Right cardiac atrium (tissue), 5 donors: Measurements from ENCODE around the gene IQSEC1. TPM values are rescaled to one million over a fixed set of nuclear protein-coding genes. Genes with fewer than 3 reads are reported as not detected.
A peak's percentile ranks its signal among the peaks of the same experiment; 100 is the strongest.

Source experiments
- ATAC-seq, 2 donors: fragments of 200-7000 bp; cut with Tn5 transposase; one replicate each; pipeline versions ENCODE4 v1.8.0 to v1.9.1; 2020; ENCODE audit warnings: moderate library complexity in 2 of 2, mild to moderate bottlenecking in 1 of 2
- DNase-seq, 3 donors: peaks; one replicate each; pipeline ENCODE4 v3.0.0-alpha.2; 2020
- H3K27ac ChIP-seq: one replicate; pipeline ENCODE4 v1.5.1; 2013; ENCODE audit warnings: mild to moderate bottlenecking, low read length, control low read depth, moderate library complexity
- H3K27me3 ChIP-seq: one replicate; pipeline ENCODE4 v1.6.1; 2013; ENCODE audit not compliant: control insufficient read depth, insufficient read depth
- H3K4me1 ChIP-seq: one replicate; pipeline ENCODE4 v1.6.1; 2013; ENCODE audit warnings: low read length; ENCODE audit not compliant: control insufficient read depth, insufficient read depth
- H3K4me3 ChIP-seq: one replicate; pipeline ENCODE4 v1.5.1; 2013; ENCODE audit warnings: low read length, control low read depth
- H3K9me3 ChIP-seq: one replicate; pipeline ENCODE4 v1.6.1; 2013; ENCODE audit warnings: low read length; ENCODE audit not compliant: control insufficient read depth
- WGBS: extraction: QIAGEN DNeasy Blood & Tissue Kit; methylation state at CpG from one replicate; pipeline ENCODE4 v1.1.7; 2013; 5-methylcytosine and 5-hydroxymethylcytosine counted together
- intact Hi-C, 4 donors: fragments of 100-400 bp; cut with DNase I; formaldehyde crosslinking; loops; one replicate each; pipeline versions ENCODE4 v1.11.0 to v1.14.0; 2022 to 2023
- polyA plus RNA-seq: library from polyadenylated mRNA; stranded (reverse); fragments of 200-250 nt; gene quantifications from one replicate; pipeline ENCODE4 v1.2.3, GENCODE V29; 2013
- total RNA-seq, 4 donors: library from RNA; stranded (reverse); fragmentation: NEBNext Ultra II Directional; extraction: Animal tissue kit (Norgen Biotek cat#: 25700); gene quantifications; one replicate each; pipeline ENCODE4 v1.2.1, GENCODE V29; 2021
- donor health status: healthy with polysubstance abuse.
- donor health status: DM: no; HTN: yes; CAD: no.
- donor health status: DM: no; HTN: no; CAD: no.
- donor health status: DM: no; HTN: yes; CAD: no; lungs with severe emphysema.
- donor health status: DM: yes; HTN: yes; CAD: no.

The IQSEC1 gene
- total and polyA plus RNA-seq, 5 donors = 31.1 to 72.6 (median 61.9) TPM

DNA sequence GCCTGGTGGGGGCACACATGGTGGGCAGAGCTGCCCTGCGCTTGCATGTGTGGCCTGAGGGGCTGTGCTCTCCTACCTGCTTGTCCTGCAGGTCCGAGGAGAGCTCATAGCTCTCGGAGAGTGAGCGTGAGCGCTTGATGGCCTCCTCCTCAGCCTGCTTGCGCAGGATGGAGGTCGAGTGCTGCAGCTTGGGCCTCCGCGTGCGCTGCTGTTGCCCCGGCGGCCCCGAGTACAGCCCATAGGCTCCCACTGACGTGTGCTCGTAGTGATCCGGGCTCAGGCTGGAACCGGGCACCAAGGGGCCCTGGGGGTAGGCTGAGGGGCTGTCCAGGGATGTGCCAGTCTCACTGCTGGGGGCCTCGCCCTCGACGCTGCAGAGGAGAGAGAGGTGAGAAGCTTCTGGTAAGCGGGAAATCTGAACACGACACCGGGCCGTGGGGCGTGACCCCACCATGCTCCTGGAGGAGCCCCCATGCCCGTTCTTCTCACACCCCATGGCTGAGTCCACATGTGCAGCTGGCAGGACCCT, 131.7 kb downstream of the IQSEC1 start:
- no peak overlapping the region for H3K4me3 ChIP-seq
- H3K27ac ChIP-seq = no peak overlapping the region
- peak in 1 of 3 donors; percentile 22 for DNase-seq
- no peaks in the 10 kb centered on the region for H3K27me3 ChIP-seq
- intact Hi-C loops = no loop called here
- H3K4me1 ChIP-seq = peaks cover 18% of the 10 kb centered on the region
- no peaks in the 10 kb centered on the region for H3K9me3 ChIP-seq
- 94% methylated on average over 26 of the region's 26 CpGs for WGBS
- ATAC-seq = no peak

DNA sequence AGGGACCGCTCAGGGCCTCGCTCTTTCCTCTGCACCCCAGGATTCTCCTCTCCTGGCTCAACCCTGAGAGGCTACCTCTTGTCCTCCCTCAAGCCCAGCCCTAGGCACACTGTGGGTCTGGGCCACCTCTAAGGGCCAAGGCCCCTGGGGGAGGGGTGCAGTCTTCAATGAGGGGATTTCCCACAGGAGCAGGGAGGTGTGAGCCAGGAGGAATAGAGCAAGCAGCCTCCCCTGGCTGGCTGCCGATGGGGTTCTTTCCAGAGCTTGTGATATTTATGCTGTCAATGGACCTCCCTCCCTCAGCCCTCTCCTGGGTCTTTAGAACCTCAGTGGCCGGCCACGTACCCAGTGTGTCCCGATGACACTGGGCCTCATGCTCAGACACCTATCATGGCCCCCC, 132.4 kb downstream of the IQSEC1 start:
- intact Hi-C loops = no loop called here
- Histone ChIP-seq H3K27me3 (no peaks in the 10 kb centered on the region), H3K9me3 (no peaks in the 10 kb centered on the region), H3K27ac (no peak overlapping the region), H3K4me3 (no peak overlapping the region), H3K4me1 (peaks cover 15% of the 10 kb centered on the region)
- DNase-seq (peak in 1 of 3 donors; percentile 21), ATAC-seq (no peak)
- 68% methylated on average over 6 of the region's 6 CpGs for WGBS

- no peaks in the 10 kb centered on the region for H3K9me3 ChIP-seq
- peaks cover 20% of the 10 kb centered on the region for H3K4me1 ChIP-seq
- intact Hi-C loops = loop anchor here in 1 of 4 donors (10.0 kb wide), 1 partner anchor 46 kb away; no protein-coding TSS in a partner anchor
- H3K4me3 ChIP-seq = no peak overlapping the region
- 76% methylated on average over 10 of the region's 10 CpGs for WGBS
- H3K27ac ChIP-seq = peak overlapping the region; percentile 21
- no peaks in the 10 kb centered on the region for H3K27me3 ChIP-seq
- no peak for DNase-seq
- ATAC-seq = no peak
These were observed 134.1 kb downstream of the IQSEC1 start for GRCh38 chr3:12939137-12939536.

GRCh38 chr3:12938258-12938711, 134.9 kb downstream of the IQSEC1 start:
- 25% methylated on average over 10 of the region's 10 CpGs for WGBS
- DNase-seq (peak in 2 of 3 donors; percentile 75 to 77), ATAC-seq (peak; percentile 19 to 45)
- intact Hi-C loops = loop anchor here in 1 of 4 donors (10.0 kb wide), 1 partner anchor 47 kb away; no protein-coding TSS in a partner anchor
- Histone ChIP-seq H3K27me3 (no peaks in the 10 kb centered on the region), H3K4me3 (no peak overlapping the region), H3K4me1 (peaks cover 26% of the 10 kb centered on the region), H3K9me3 (no peaks in the 10 kb centered on the region), H3K27ac (no peak overlapping the region)

DNA sequence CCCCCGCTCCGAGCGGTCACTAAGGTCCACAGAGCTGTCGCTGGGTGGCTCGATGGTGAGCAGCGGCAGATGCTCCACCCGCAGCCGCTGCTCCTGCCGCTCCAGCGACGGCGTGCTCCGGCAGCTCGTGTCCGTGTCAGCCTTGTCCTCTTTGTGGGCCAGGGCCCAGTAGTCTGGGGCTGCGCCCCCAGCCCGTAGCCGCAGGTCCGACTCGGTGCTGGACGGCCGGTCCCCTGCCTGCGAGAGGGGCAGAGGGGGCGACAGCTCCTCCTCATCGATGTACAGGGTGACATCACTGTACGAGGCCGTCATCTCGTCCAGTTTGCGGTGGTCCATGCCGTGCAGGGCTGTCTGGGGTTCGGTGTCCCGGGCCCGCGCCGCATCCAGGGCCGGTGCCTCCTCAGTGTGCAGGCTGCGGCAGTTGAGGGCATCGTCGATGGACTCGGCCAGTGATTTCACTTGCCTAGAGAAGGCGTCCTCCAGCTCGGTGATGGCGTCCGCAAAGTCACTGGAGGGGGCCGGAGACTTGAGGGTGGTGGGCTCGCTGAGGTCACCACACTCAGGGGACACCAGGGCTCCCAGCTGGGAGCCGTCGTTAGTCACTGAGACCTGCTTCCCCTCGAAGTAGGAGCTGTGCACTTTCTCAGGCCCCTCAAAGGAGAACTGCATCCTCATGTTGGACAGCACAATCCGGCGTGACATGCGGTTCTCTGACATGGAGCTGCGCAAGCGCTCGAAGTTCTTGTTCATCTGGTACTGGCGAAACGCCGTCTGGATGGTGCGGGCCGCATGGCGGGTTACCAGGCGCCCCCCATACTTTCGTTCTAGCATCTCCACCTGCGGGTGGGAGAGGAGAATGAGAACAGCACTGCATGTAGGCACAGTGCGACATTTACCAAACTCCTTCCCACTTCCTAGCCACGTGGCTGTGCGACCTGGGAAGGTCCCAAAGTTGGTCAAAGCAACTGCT, 137.1 kb downstream of the IQSEC1 start:
- Histone ChIP-seq H3K9me3 (no peaks in the 10 kb centered on the region), H3K27me3 (no peaks in the 10 kb centered on the region), H3K27ac (no peak overlapping the region), H3K4me3 (no peak overlapping the region), H3K4me1 (peaks cover 39% of the 10 kb centered on the region)
- DNase-seq (peak in 1 of 3 donors; percentile 60), ATAC-seq (no peak)
- 96% methylated on average over 67 of the region's 67 CpGs for WGBS
- intact Hi-C loops = loop anchor here in 1 of 4 donors (10.0 kb wide), 1 partner anchor 49 kb away; no protein-coding TSS in a partner anchor

DNA sequence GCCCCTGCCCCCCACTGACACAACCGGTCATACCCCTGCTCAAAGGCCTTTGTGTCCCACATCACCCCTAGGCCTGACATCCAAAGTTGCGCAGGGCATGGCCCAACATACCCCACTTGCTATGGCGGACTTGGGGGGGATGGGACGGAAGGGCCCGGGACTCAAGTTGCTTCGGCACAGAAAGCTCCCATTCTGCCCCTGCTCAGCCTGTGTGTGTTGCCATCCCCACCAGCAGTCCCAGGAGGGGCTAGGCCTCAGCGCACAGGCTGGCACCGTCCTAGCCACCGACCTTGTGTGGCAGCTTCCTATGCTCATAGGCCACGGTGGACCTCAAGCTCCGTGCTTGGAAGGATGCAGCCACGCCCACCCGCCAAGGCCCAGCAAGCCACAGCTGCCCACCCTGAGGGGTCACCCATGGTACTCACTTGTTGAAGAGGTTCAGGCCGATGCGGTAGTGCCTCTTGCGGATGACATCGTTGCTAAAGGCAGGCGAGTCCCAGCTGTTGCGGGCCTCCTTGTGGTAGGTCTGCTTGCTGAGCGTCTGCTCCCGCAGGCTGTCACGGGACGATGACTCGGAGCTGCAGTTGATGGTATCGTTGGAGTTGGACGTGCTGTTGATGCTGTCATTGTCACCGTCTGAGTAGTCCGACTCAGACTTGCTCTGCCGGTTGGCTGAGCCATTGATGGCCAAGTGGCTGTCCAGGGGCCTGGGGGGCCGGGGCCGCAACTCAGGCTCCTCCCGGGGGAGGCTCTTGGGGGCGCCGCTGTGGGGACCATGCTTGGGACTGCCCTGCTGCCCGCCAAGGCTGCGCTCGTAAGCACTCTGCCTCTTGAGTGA, 138.0 kb downstream of the IQSEC1 start:
- DNase-seq = no peak
- intact Hi-C loops = loop anchor here in 1 of 4 donors (10.0 kb wide), 1 partner anchor 50 kb away; no protein-coding TSS in a partner anchor
- no peak overlapping the region for H3K4me3 ChIP-seq
- WGBS = 76% methylated on average over 37 of the region's 37 CpGs
- no peaks in the 10 kb centered on the region for H3K27me3 ChIP-seq
- ATAC-seq = no peak
- H3K4me1 ChIP-seq = peaks cover 42% of the 10 kb centered on the region
- H3K9me3 ChIP-seq = no peaks in the 10 kb centered on the region
- peak overlapping the region; percentile 71 for H3K27ac ChIP-seq

DNA sequence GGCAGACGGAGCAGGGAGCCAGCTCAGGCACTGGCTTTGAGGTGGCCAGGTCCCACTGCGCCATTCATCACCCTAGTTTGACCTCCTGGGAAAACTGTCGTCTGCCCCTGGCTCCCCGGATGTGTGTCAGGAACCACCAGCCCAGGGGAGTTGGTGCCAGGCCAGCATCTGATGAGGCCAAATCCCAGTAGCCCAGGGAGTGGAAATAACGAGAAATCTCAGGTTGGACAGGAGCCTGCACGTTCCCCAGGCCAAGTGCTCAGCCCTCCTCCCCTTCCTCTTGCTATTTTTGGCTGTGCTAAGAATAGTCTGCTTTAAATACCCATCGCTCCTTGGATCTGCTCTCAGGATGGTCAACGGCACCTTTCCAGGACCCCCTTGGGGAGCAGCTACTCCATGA, 138.8 kb downstream of the IQSEC1 start:
- H3K9me3 ChIP-seq = no peaks in the 10 kb centered on the region
- no peak overlapping the region for H3K4me3 ChIP-seq
- WGBS = 16% methylated on average over 8 of the region's 8 CpGs
- DNase-seq = peak; percentile 74 to 86 (median 81)
- H3K27ac ChIP-seq = peak overlapping the region; percentile 71
- peaks cover 42% of the 10 kb centered on the region for H3K4me1 ChIP-seq
- intact Hi-C loops = loop anchor here in 1 of 4 donors (10.0 kb wide), 1 partner anchor 50 kb away; no protein-coding TSS in a partner anchor
- H3K27me3 ChIP-seq = no peaks in the 10 kb centered on the region
- peak; percentile 60 to 71 for ATAC-seq

- ATAC-seq (no peak), DNase-seq (no peak)
- intact Hi-C loops = loop anchor here in 1 of 4 donors (10.0 kb wide), 1 partner anchor 51 kb away; no protein-coding TSS in a partner anchor
- Histone ChIP-seq H3K27ac (peak overlapping the region; percentile 71), H3K9me3 (no peaks in the 10 kb centered on the region), H3K4me3 (no peak overlapping the region), H3K27me3 (no peaks in the 10 kb centered on the region), H3K4me1 (peaks cover 42% of the 10 kb centered on the region)
- WGBS = 66% methylated on average over 7 of the region's 7 CpGs
These were observed 139.3 kb downstream of the IQSEC1 start for GRCh38 chr3:12933901-12934300.

DNA sequence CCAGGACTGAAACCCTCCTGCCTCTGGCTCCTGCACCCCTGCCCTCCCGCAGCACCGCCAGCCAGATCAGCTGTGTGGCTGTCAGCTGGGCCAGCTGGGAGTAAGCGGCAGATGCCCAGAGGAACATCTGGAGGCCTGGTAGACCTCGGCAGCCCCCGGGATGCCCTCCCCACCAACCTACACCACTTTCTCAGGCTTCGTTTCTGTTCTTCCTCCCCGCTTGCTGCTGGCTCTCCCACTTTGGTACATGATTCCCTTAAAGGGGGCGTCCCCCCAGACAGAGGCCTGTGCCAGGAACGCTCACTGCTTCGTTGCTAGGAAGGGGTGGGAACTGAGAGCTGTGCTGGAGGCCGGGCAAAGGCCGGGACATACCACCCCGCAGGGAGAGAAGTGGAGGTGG, 140.5 kb downstream of the IQSEC1 start:
- 56% methylated on average over 13 of the region's 13 CpGs for WGBS
- H3K27me3 ChIP-seq = no peaks in the 10 kb centered on the region
- H3K27ac ChIP-seq = peak overlapping the region; percentile 82
- H3K4me3 ChIP-seq = no peak overlapping the region
- intact Hi-C loops = loop anchor here in 1 of 4 donors (10.0 kb wide), 1 partner anchor 52 kb away; no protein-coding TSS in a partner anchor
- ATAC-seq = no peak
- no peaks in the 10 kb centered on the region for H3K9me3 ChIP-seq
- peaks cover 39% of the 10 kb centered on the region for H3K4me1 ChIP-seq
- DNase-seq = no peak

DNA sequence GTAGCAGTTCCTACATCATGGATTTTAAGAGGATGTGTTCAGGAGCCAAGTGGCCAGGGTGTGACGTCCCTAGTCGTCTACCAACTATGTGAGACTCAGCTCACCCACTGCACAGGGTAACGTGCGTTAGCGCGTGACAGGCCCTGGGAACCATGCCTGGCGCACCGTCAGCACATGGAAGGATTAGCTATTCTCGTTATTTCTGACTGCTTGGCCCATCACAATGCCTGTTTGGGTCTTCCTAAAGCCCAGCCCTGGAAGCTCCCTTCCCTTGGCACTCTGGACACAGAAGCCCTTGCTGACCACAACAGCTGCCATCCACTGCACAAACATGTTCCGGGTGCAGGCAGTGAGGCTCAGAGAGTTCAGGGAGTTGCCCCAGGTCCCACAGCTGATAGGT, 140.9 kb downstream of the IQSEC1 start:
- H3K9me3 ChIP-seq = no peaks in the 10 kb centered on the region
- peak in 1 of 3 donors; percentile 78 for DNase-seq
- H3K27me3 ChIP-seq = no peaks in the 10 kb centered on the region
- ATAC-seq = peak; percentile 23 to 38
- peaks cover 39% of the 10 kb centered on the region for H3K4me1 ChIP-seq
- intact Hi-C loops = loop anchor here in 1 of 4 donors (10.0 kb wide), 1 partner anchor 52 kb away; no protein-coding TSS in a partner anchor
- peak overlapping the region; percentile 82 for H3K27ac ChIP-seq
- WGBS = 60% methylated on average over 10 of the region's 10 CpGs
- no peak overlapping the region for H3K4me3 ChIP-seq
